NK-92 (cell line): ENCODE data around the gene RTL5.

Experiments
- DNase-seq: peaks from one replicate; lab custom pipeline; 2025; ENCODE audit not compliant: unreplicated experiment; lab: John Stamatoyannopoulos, UW

Gene RTL5

GRCh38 chrX:72079607-72080006 lies 52.1 kb downstream of the RTL5 start:
- DNase-seq = no peak

- DNase-seq = no peak
Measured at GRCh38 chrX:72078411-72078810, 53.3 kb downstream of the RTL5 start.
